Lower leg skin (tissue), 3 donors: ENCODE data around the gene C22orf42.

Experiments
- POLR2A ChIP-seq, 2 donors: fragments of 450-650 bp; IDR thresholded peaks; one replicate each; pipeline ENCODE4 v1.6.1; 2016 to 2017; ENCODE audit warnings: antibody characterized with exemption in 2 of 2, mild to moderate bottlenecking in 1 of 2, moderate library complexity in 1 of 2
- TF ChIP-seq, protein P1 (sequence below), 3 donors: fragments of 450-650 bp; IDR thresholded peaks; one replicate each; pipeline ENCODE4 v1.5.1; 2016; ENCODE audit warnings: antibody characterized with exemption in 3 of 3, mild to moderate bottlenecking in 3 of 3, moderate library complexity in 2 of 3

DNA sequence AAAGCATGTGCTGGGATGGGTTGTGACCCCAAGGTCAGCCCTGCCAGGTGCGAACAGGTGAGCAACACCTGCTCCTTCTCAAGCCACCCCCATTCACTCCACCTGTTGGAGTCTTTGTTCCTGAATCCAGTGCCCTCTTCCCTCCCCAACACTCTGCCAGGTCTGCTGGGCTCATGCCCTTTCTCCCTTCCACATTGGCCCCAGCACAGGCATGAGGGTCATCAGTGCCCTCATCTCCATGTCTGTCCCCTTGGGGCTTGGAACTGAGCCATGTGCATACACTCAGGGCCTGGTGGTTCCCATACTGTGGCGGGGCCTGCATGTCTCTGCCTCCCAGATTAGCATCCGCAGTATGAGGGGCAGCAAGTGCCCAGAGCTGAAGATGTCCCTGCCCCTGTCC is 26.7 kb upstream of the C22orf42 start:
- no peak for TF ChIP-seq POLR2A (IDR thresholded peaks at IDR 0.05)
- TF ChIP-seq, protein P1, sequence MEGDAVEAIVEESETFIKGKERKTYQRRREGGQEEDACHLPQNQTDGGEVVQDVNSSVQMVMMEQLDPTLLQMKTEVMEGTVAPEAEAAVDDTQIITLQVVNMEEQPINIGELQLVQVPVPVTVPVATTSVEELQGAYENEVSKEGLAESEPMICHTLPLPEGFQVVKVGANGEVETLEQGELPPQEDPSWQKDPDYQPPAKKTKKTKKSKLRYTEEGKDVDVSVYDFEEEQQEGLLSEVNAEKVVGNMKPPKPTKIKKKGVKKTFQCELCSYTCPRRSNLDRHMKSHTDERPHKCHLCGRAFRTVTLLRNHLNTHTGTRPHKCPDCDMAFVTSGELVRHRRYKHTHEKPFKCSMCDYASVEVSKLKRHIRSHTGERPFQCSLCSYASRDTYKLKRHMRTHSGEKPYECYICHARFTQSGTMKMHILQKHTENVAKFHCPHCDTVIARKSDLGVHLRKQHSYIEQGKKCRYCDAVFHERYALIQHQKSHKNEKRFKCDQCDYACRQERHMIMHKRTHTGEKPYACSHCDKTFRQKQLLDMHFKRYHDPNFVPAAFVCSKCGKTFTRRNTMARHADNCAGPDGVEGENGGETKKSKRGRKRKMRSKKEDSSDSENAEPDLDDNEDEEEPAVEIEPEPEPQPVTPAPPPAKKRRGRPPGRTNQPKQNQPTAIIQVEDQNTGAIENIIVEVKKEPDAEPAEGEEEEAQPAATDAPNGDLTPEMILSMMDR (IDR thresholded peaks at IDR 0.05), result no peak
